IPS DF 6.9 (cell line): ENCODE measurements around the gene CLDN14.
A peak's percentile ranks its signal among the peaks of the same experiment; 100 is the strongest.

Source experiments
- DNase-seq: peaks from one replicate; pipeline ENCODE4 v3.0.0-alpha.2; 2013; ENCODE audit warnings: low read depth, low spot score
- H3K27ac ChIP-seq: one replicate; pipeline ENCODE4 v1.5.1; 2013; ENCODE audit warnings: low read length, control low read depth
- H3K27me3 ChIP-seq: 2 replicates; pipeline ENCODE4 v1.6.1; 2013; ENCODE audit warnings: mild to moderate bottlenecking, low read length; ENCODE audit not compliant: control insufficient read depth, insufficient read depth
- H3K36me3 ChIP-seq: 2 replicates; pipeline ENCODE4 v1.6.1; 2013; ENCODE audit warnings: low read length; ENCODE audit not compliant: control insufficient read depth, insufficient read depth
- H3K4me1 ChIP-seq: 2 replicates; pipeline ENCODE4 v1.6.1; 2013; ENCODE audit warnings: low read length; ENCODE audit not compliant: control insufficient read depth, insufficient read depth
- H3K4me3 ChIP-seq: 2 replicates; pipeline ENCODE4 v1.5.1; 2013; ENCODE audit warnings: mild to moderate bottlenecking, low read length
- H3K9me3 ChIP-seq: 2 replicates; pipeline ENCODE4 v1.6.1; 2013; ENCODE audit warnings: low read length, inconsistent platforms; ENCODE audit not compliant: control insufficient read depth, insufficient read depth
- WGBS: extraction: QIAGEN DNeasy Blood & Tissue Kit; methylation state at CpG from one replicate; pipeline ENCODE4 v1.1.7; 2013; ENCODE audit warnings: mixed read lengths, missing lambda C conversion rate; ENCODE audit not compliant: insufficient read length, insufficient coverage; 5-methylcytosine and 5-hydroxymethylcytosine counted together

CLDN14 gene

GRCh38 chr21:36512971-36513370 is 33.0 kb upstream of the CLDN14 start:
- no peaks in the 10 kb centered on the region for H3K27me3 ChIP-seq
- H3K27ac ChIP-seq, result no peak overlapping the region
- 0 out of 2 replicates have a peak, but pooled peaks cover 1% of the 10 kb centered on the region for H3K9me3 ChIP-seq
- H3K4me3 ChIP-seq, result no peak overlapping the region
- WGBS, result no CpG with 5 or more reads among the region's 5 CpGs
- DNase-seq, result no peak
- no peaks in the 10 kb centered on the region for H3K36me3 ChIP-seq
- H3K4me1 ChIP-seq, result no peaks in the 10 kb centered on the region; the same call in 1 of the 2 replicates

DNA sequence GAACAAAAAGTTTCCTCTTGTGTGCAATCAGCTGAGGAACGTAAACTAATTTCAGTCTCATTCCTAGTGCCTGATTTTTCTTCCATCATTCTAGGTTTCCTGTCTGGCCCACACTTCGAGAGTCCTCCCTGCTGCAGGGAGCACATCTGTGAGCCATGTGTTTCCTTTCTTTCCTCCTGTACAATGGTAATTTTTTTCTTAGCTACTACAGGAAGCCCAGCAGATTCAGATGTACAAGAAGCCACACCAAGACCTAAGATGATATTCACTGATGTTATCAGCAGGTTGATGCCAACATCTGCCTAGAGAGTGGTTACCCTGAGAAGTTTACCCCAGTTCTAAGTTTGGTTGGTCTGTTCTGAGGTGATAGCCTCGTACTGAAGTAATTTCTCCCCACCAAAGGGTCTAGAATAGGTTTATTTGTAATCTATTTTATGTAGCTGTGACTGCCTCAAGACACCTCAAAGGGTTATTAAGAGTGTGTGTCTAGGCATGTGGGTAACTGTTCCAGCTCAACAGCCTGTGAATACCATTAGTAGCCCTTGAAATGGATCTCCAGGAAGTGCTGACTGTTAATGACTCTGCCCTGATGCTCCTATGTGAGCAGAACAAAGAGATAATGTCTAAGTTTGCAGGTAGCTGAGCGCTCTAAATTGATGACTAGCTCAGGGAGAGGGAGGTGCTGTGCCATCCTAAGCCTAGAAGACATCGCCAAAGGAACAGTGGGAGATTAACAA is 31.7 kb upstream of the CLDN14 start:
- Histone ChIP-seq H3K36me3 (no peaks in the 10 kb centered on the region), H3K4me1 (no peaks in the 10 kb centered on the region; the same call in 1 of the 2 replicates), H3K27me3 (no peaks in the 10 kb centered on the region), H3K4me3 (no peak overlapping the region), H3K9me3 (no peaks in the 10 kb centered on the region), H3K27ac (no peak overlapping the region)
- WGBS, result no CpG with 5 or more reads among the region's 5 CpGs
- DNase-seq, result no peak

- WGBS, result no CpG with 5 or more reads among the region's 6 CpGs
- Histone ChIP-seq H3K27me3 (no peaks in the 10 kb centered on the region), H3K9me3 (no peaks in the 10 kb centered on the region), H3K4me1 (no peaks in the 10 kb centered on the region; the same call in 1 of the 2 replicates), H3K36me3 (no peaks in the 10 kb centered on the region), H3K27ac (no peak overlapping the region), H3K4me3 (no peak overlapping the region)
- DNase-seq, result no peak
Measured at GRCh38 chr21:36510911-36511310, 31.0 kb upstream of the CLDN14 start.

GRCh38 chr21:36509973-36510664 is 30.2 kb upstream of the CLDN14 start:
- Histone ChIP-seq H3K9me3 (no peaks in the 10 kb centered on the region), H3K36me3 (no peaks in the 10 kb centered on the region), H3K27me3 (no peaks in the 10 kb centered on the region), H3K4me1 (no peaks in the 10 kb centered on the region; the same call in 1 of the 2 replicates), H3K27ac (no peak overlapping the region), H3K4me3 (no peak overlapping the region)
- DNase-seq, result no peak
- no CpG with 5 or more reads among the region's 9 CpGs for WGBS

GRCh38 chr21:36508948-36509347 is 29.0 kb upstream of the CLDN14 start:
- Histone ChIP-seq H3K4me1 (no peaks in the 10 kb centered on the region; the same call in 1 of the 2 replicates), H3K9me3 (no peaks in the 10 kb centered on the region), H3K27ac (no peak overlapping the region)

DNA sequence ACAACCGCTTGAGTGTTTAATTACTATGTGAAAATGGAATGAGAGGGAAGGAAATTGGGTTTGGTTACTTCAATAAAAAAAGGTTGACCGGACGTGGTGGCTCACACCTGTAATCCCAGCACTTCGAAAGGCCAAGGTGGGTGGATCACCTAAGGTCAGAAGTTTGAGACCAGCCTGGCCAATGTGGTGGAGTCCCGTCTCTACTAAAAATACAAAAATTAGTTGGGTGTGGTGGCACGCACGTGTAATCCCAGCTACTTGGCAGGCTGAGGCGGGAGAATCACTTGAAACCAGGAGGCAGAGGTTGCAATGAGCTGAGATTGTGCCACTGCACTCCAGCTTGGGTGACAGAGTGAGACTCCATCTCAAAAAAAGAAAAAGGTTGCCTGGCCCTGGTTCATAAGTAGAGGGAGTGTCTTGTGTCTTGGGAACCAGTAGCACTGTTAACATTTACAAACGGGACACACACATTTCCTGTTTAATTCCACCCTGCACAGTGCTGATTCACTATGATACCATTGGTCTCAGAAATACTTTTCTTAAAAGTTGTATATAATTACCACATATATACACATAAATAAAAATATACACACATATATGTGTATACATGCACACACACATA is 27.6 kb upstream of the CLDN14 start:
- Histone ChIP-seq H3K4me3 (no peak overlapping the region), H3K27me3 (no peaks in the 10 kb centered on the region), H3K36me3 (no peaks in the 10 kb centered on the region), H3K9me3 (no peaks in the 10 kb centered on the region), H3K4me1 (no peaks in the 10 kb centered on the region; the same call in 1 of the 2 replicates), H3K27ac (no peak overlapping the region)
- WGBS, result 100% methylated on average over 1 of the region's 9 CpGs
- no peak for DNase-seq

More at GRCh38 chr21:36508948-36509347, 29.0 kb upstream of the CLDN14 start:
- Histone ChIP-seq H3K4me3 (no peak overlapping the region), H3K36me3 (no peaks in the 10 kb centered on the region), H3K27me3 (no peaks in the 10 kb centered on the region)
- no peak for DNase-seq
- no CpG with 5 or more reads among the region's 9 CpGs for WGBS

- H3K4me3 ChIP-seq, result no peak overlapping the region
- no peaks in the 10 kb centered on the region for H3K27me3 ChIP-seq
- no peak for DNase-seq
- no peaks in the 10 kb centered on the region for H3K36me3 ChIP-seq
- H3K4me1 ChIP-seq, result no peaks in the 10 kb centered on the region; the same call in 1 of the 2 replicates
- WGBS, result no CpG with 5 or more reads among the region's 9 CpGs
- H3K9me3 ChIP-seq, result no peaks in the 10 kb centered on the region
- H3K27ac ChIP-seq, result no peak overlapping the region
Measured at GRCh38 chr21:36506482-36506881, 26.6 kb upstream of the CLDN14 start.

- no peaks in the 10 kb centered on the region for H3K9me3 ChIP-seq
- H3K4me1 ChIP-seq, result no peaks in the 10 kb centered on the region; the same call in 1 of the 2 replicates
- H3K36me3 ChIP-seq, result no peaks in the 10 kb centered on the region
- peak; percentile 18 for DNase-seq
- no CpG with 5 or more reads among the region's 5 CpGs for WGBS
- no peak overlapping the region for H3K27ac ChIP-seq
- no peaks in the 10 kb centered on the region for H3K27me3 ChIP-seq
- H3K4me3 ChIP-seq, result no peak overlapping the region
Measured at GRCh38 chr21:36504067-36505058, 24.4 kb upstream of the CLDN14 start.

DNA sequence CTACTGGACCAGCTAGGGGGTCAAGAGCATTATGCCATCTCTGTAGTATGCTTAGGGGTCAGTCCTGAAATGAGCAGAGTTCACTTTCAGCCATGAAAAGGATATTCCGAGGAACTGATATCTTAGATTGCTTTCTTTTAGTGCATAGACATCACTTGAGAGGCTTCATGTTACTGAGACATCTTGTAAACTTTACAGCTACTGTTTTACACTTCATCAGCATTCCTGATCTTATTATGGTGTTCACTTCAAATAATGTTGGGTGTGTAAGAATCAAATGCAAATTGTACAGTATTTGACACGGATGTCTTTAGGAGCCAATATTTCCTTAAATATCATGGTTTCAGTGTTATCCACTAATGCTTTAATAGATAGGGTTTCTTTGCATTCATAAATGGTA is 22.4 kb upstream of the CLDN14 start:
- no peaks in the 10 kb centered on the region for H3K27me3 ChIP-seq
- no CpG with 5 or more reads among the region's 2 CpGs for WGBS
- H3K4me3 ChIP-seq, result no peak overlapping the region
- no peaks in the 10 kb centered on the region for H3K36me3 ChIP-seq
- H3K9me3 ChIP-seq, result no peaks in the 10 kb centered on the region
- no peaks in the 10 kb centered on the region for H3K4me1 ChIP-seq
- DNase-seq, result no peak
- no peak overlapping the region for H3K27ac ChIP-seq

DNA sequence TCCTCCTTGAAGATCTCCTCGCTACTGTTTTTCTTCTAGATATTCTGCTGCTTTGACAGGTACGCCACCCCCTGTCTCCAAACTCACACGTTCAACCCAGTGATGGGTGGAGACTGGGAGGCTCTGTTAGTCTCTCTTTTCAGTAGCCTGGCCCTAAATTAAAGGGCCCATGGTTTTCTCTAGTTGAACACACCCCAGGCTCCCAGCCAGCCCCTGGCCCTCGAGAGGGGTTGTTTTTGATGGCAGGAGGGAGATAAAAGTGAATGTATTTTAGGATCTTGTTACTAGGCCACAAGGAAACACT is 21.6 kb upstream of the CLDN14 start:
- Histone ChIP-seq H3K4me1 (no peaks in the 10 kb centered on the region), H3K27me3 (no peaks in the 10 kb centered on the region), H3K9me3 (no peaks in the 10 kb centered on the region), H3K4me3 (no peak overlapping the region), H3K27ac (no peak overlapping the region), H3K36me3 (no peaks in the 10 kb centered on the region)
- no CpG with 5 or more reads among the region's 4 CpGs for WGBS
- no peak for DNase-seq
